VCaP (cell line): ENCODE data around the gene GSTM4.

Experiments used
- H3K27ac ChIP-seq: fragments of 450-650 bp; 2 replicates; pipeline ENCODE4 v1.5.1; 2017
- CTCF ChIP-seq: fragments of 450-650 bp; conservative IDR thresholded peaks from 2 replicates; pipeline ENCODE4 v1.5.1; 2017; ENCODE audit warnings: mild to moderate bottlenecking, moderate library complexity

Gene GSTM4

GRCh38 chr1:109642626-109643025, 13.3 kb upstream of the GSTM4 start:
- H3K27ac ChIP-seq, result no peak overlapping the region
- TF ChIP-seq CTCF, result no peak

- no peak overlapping the region for H3K27ac ChIP-seq
- TF ChIP-seq CTCF, result peak; percentile 93
Observed at GRCh38 chr1:109643385-109644230, 12.3 kb upstream of the GSTM4 start.

GRCh38 chr1:109644670-109645069, 11.2 kb upstream of the GSTM4 start:
- TF ChIP-seq CTCF, result no peak
- no peak overlapping the region for H3K27ac ChIP-seq

GRCh38 chr1:109649491-109649914, 6.4 kb upstream of the GSTM4 start:
- TF ChIP-seq CTCF, result peak; percentile 74
- H3K27ac ChIP-seq, result no peak overlapping the region

- no peak overlapping the region for H3K27ac ChIP-seq
- no peak for TF ChIP-seq CTCF
Observed at GRCh38 chr1:109650609-109651008, 5.3 kb upstream of the GSTM4 start.

GRCh38 chr1:109652402-109652801, 3.5 kb upstream of the GSTM4 start:
- H3K27ac ChIP-seq, result no peak overlapping the region
- TF ChIP-seq CTCF, result no peak

- no peak for TF ChIP-seq CTCF
Observed at GRCh38 chr1:109653306-109653705, 2.6 kb upstream of the GSTM4 start.

More at GRCh38 chr1:109653306-109653705, 2.6 kb upstream of the GSTM4 start:
- no peak overlapping the region for H3K27ac ChIP-seq
